ENCODE results near the gene SLC26A8.

GRCh38 chr6:35900448-35900847 is 124.0 kb downstream of the SLC26A8 start:
- TF ChIP-seq, protein P1, sequence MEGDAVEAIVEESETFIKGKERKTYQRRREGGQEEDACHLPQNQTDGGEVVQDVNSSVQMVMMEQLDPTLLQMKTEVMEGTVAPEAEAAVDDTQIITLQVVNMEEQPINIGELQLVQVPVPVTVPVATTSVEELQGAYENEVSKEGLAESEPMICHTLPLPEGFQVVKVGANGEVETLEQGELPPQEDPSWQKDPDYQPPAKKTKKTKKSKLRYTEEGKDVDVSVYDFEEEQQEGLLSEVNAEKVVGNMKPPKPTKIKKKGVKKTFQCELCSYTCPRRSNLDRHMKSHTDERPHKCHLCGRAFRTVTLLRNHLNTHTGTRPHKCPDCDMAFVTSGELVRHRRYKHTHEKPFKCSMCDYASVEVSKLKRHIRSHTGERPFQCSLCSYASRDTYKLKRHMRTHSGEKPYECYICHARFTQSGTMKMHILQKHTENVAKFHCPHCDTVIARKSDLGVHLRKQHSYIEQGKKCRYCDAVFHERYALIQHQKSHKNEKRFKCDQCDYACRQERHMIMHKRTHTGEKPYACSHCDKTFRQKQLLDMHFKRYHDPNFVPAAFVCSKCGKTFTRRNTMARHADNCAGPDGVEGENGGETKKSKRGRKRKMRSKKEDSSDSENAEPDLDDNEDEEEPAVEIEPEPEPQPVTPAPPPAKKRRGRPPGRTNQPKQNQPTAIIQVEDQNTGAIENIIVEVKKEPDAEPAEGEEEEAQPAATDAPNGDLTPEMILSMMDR (IDR thresholded peaks at IDR 0.05) = no peak
- TF ChIP-seq POLR2A (IDR thresholded peaks at IDR 0.05) (no peak), POLR2AphosphoS5 (IDR thresholded peaks at IDR 0.05; ENCODE audit: insufficient read depth in 1 of 2, low read depth in 1 of 2) (no peak)

Measured in vagina (tissue), 2 donors.